Glomerular visceral epithelial cell (primary cell): ENCODE results near the gene ELK1.
"Not testable (repeated sequence)": the region's sequence is repeated elsewhere in the genome, so short reads cannot be mapped to it uniquely, and the experiment has no call there.

Experiments
- DNase-seq: peaks from one replicate; pipeline ENCODE4 v3.0.0-alpha.2; 2016; ENCODE audit errors: extremely low spot score

ELK1 gene

GRCh38 chrX:47650164-47651042 lies at the start of gene ELK1:
ELK1 (minus strand) TSS chrX:47650563; CDS start chrX:47641441, 9,122 bp downstream.
- peak; percentile 97 for DNase-seq

GRCh38 chrX:47697181-47697580 lies 46.8 kb upstream of the ELK1 start:
- no peak for DNase-seq

GRCh38 chrX:47690175-47690574 lies 39.8 kb upstream of the ELK1 start:
- DNase-seq: no peak

GRCh38 chrX:47687263-47687662 lies 36.9 kb upstream of the ELK1 start:
- no peak for DNase-seq

GRCh38 chrX:47683829-47684205 lies 33.5 kb upstream of the ELK1 start:
- DNase-seq: no peak

- no peak for DNase-seq
Measured at GRCh38 chrX:47683184-47683828, 32.9 kb upstream of the ELK1 start.

- not testable (repeated sequence) for DNase-seq
Measured at GRCh38 chrX:47675959-47676859, 25.8 kb upstream of the ELK1 start.

- no peak for DNase-seq
Measured at GRCh38 chrX:47674776-47675175, 24.4 kb upstream of the ELK1 start.

- DNase-seq: not testable (repeated sequence)
Measured at GRCh38 chrX:47665797-47666196, 15.4 kb upstream of the ELK1 start.

- DNase-seq: no peak
Measured at GRCh38 chrX:47664737-47665136, 14.4 kb upstream of the ELK1 start.

GRCh38 chrX:47662144-47662657 lies 11.8 kb upstream of the ELK1 start:
- DNase-seq: peak; percentile 78

- no peak for DNase-seq
Measured at GRCh38 chrX:47661539-47661938, 11.2 kb upstream of the ELK1 start.

GRCh38 chrX:47659421-47659726 lies 9.0 kb upstream of the ELK1 start:
- no peak for DNase-seq

GRCh38 chrX:47658684-47659420 lies 8.5 kb upstream of the ELK1 start, which contains the start of gene UXT:
UXT (minus strand) TSS chrX:47659180; CDS start chrX:47658927, 253 bp downstream.
- DNase-seq: peak; percentile 95

- no peak for DNase-seq
Measured at GRCh38 chrX:47658301-47658683, 7.9 kb upstream of the ELK1 start.

GRCh38 chrX:47651043-47651905 lies 911 bp upstream of the ELK1 start:
- DNase-seq: no peak

GRCh38 chrX:47649781-47650163 lies 591 bp downstream of the ELK1 start:
- no peak for DNase-seq

GRCh38 chrX:47649271-47649670 lies 1.1 kb downstream of the ELK1 start:
- no peak for DNase-seq

GRCh38 chrX:47648376-47648775 lies 2.0 kb downstream of the ELK1 start:
- DNase-seq: no peak

- no peak for DNase-seq
Measured at GRCh38 chrX:47646636-47647035, 3.7 kb downstream of the ELK1 start.
